ENCODE data around the gene SIX5. TPM values are rescaled to one million over a fixed set of nuclear protein-coding genes. Genes with fewer than 3 reads are reported as not detected.
"Not testable (repeated sequence)": the region's sequence is repeated elsewhere in the genome, so short reads cannot be mapped to it uniquely, and the experiment has no call there.

Gene SIX5
- total RNA-seq, 2 donors from 2014 or later = 9.2 to 12.6 TPM

DNA sequence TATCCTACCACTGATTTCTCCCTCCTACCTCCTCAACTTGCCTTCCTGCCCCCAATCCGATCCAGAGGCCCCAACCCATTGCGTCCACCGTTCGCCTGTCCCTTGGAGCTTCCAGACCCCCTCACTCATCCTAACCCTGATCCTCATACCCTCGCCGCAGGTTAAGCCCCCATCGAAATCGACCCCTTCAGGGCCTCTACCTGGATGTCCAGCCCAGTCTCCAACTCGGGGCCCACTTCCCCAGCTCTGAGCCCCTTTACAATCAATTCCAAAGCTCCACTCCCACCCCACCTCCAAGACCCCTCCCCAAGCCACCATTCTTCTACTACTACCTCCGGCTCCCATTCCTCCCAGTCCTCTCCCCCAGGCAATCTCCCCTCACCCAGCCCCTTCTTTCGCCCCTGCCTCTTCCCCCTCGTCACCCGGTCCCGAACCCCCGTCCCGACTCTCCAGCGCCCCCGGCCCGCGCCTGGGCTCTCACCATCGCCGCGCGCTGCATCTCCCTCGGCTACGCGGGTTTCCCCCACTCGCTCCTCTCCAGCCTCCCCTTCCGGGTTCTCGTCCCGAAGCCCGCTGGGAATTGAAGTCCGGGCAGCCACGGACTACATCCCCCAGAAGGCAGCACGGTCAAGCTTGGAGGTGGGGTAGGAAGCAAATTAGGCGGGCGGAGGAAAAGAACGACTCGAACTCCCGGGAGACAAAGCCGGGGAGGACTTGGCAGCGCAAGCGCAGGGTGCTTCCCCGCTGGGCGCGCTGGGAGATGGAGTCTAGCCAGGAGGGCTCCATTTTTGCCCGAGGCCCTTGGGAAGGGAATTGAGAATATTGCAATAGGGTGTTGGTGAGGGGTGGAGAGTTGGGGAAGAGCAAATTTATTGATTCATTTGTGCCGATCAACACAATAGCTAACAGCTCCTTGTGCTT is 38.4 kb downstream of the SIX5 start, which contains the start of gene FBXO46:
TSS of gene FBXO46 (minus strand) at position 529 of the 921 bp plus-strand sequence. CDS start 17,401 bp downstream, outside the sequence.
- intact Hi-C loops (cut with DNase I, micrococcal nuclease) = no loop called here
- ATAC-seq (peak; percentile 96), DNase-seq (peak; percentile 94 to 99)

DNA sequence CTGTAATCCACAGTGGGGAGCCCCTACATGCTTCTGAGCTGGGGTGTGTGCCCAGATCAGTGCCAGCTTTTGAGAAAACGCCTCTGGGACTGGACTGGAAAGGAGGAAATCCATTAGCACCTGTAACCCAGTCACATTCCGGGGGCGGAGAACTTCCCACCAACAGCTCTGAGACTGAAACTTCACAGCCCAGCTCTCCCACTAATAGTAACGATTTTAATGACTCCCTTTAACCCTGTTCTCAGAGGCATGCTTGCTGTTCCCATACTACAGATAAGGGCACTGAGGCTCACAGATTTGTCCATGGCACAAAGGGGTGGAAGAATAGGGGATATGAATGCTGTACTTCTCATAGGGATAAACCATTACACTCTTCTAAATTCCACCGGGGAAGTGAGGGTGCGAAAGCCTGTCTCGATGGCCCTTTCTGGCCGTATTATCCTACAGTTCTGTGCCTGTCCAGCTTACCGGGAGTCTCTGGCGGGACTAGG is 39.2 kb downstream of the SIX5 start:
- DNase-seq (peak; percentile 30 to 49), ATAC-seq (peak; percentile 14)
- intact Hi-C loops (cut with DNase I, micrococcal nuclease) = no loop called here

DNA sequence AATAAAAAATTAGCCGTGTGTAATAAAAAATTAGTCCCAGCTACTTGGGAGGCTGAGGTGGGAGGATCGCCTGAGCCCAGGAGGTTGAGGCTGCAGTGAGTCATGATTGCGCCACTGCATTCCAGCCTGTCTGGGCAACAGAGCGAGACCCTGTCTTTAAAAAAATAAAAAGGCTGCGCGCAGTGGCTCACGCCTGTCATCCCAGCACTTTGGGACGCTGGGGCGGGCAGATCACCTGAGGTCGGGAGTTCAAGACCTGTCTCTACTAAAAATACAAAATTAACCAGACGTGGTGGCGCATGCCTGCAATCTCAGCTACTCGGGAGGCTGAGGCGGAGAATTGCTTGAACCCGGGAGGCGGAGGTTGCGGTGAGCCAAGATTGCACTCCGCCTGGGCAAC is 40.4 kb downstream of the SIX5 start:
- ATAC-seq; intact Hi-C loops (cut with DNase I, micrococcal nuclease); DNase-seq: not testable (repeated sequence)

- intact Hi-C loops (cut with DNase I, micrococcal nuclease); ATAC-seq; DNase-seq: not testable (repeated sequence)
Observed at GRCh38 chr19:45720065-45720464, 49.0 kb downstream of the SIX5 start.

DNA sequence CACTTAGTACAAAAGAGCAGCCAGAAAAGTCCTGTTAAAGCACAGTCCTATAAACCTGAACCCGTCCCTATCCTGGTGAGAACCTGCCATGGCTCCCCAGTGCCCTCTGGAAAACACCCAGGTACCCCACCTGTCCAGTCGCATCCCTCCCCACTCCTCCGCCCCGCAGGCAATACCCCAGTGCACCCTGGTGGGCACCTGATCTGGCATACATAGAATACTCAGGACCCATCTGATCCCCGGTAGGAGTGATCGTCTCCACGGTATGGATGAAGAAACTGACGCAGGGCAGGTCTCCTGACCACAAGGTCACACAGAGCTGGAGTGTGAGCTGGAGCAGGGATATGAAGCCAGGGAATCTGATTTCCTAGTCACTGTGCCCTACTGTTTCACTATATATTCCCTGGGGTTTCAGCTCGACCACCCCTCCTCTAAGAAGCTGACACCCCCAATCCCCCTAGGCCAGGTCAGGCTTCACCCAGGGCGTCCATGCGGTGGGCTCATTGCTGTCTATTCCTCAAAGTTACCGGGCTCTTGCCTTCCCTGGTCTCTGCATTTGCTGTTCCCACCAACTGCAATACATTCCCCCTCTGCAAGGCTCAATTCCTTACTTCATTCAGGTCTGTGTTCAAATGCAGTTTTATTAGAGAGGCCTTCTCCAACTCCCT is 50.9 kb downstream of the SIX5 start:
- DNase-seq = peak in 1 of 2 donors; percentile 52
- intact Hi-C loops (cut with DNase I, micrococcal nuclease) = loop anchor here in 1 of 2 donors (10.0 kb wide), 1 partner anchor 47 kb away; the partner anchor contains the start of gene SIX5
- ATAC-seq = no peak

- intact Hi-C loops (cut with DNase I, micrococcal nuclease) = loop anchor here in 1 of 2 donors (10.0 kb wide), 1 partner anchor 47 kb away; the partner anchor contains the start of gene SIX5
- peak; percentile 84 for ATAC-seq
- DNase-seq = peak; percentile 98 to 99
Observed at GRCh38 chr19:45717131-45717982, 51.7 kb downstream of the SIX5 start.

- DNase-seq (peak in 1 of 2 donors; percentile 50), ATAC-seq (peak; percentile 21)
- intact Hi-C loops (cut with DNase I, micrococcal nuclease) = loop anchor here in 1 of 2 donors (10.0 kb wide), 1 partner anchor 48 kb away; the partner anchor contains the start of gene SIX5
Observed at GRCh38 chr19:45716359-45717130, 52.5 kb downstream of the SIX5 start.

DNA sequence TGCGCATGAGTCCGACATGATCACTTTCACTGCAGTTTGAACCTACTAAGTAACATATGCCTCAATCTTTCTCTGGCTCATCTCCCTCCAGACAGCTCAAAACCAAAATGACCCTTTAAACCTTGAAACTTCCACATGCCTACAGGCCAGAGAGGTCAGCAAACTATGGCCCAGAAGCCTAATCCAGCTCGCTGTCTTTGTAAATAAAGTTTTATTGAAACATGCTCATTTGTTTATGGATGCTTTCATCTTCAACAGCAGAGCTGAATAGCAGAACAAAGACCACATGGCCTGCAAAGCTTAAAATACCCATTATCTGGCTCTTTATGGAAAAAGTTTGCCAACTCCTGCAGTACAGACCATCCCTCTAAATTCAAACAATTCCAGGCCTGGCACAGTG is 53.9 kb downstream of the SIX5 start:
- intact Hi-C loops (cut with DNase I, micrococcal nuclease) = loop anchor here in 1 of 2 donors (10.0 kb wide), 1 partner anchor 50 kb away; the partner anchor contains the start of gene SIX5
- DNase-seq (no peak), ATAC-seq (no peak)

Other genes starting within 250 kb of the SIX5 start
- gene OPA3, start 184.4 kb downstream of the SIX5 start, total RNA-seq = 10 to 100 TPM; 12.9 to 14.0 TPM
- 1 to 10 TPM in 1 of 2 donors, under 1 TPM in 1; 0.59 to 1.5 TPM for gene GPR4, start 167.0 kb downstream of the SIX5 start, total RNA-seq
- gene EML2, start 129.9 kb downstream of the SIX5 start, total RNA-seq = 100 to 1,000 TPM; 105 TPM
- 10 to 100 TPM; 21.2 to 22.6 TPM for gene GIPR, start 101.0 kb downstream of the SIX5 start, total RNA-seq
- gene SNRPD2, start 77.3 kb downstream of the SIX5 start, total RNA-seq = 100 to 1,000 TPM; 205 to 223 TPM
- gene QPCTL, start 76.6 kb downstream of the SIX5 start, total RNA-seq = 10 to 100 TPM in 1 of 2 donors, 1 to 10 TPM in 1; 10.0 to 10.3 TPM
- gene FBXO46, start 38.4 kb downstream of the SIX5 start, total RNA-seq = 10 to 100 TPM; 27.3 to 28.0 TPM
- gene MEIOSIN, start 35.8 kb downstream of the SIX5 start, total RNA-seq = not detected
- 10 to 100 TPM; 28.4 to 38.2 TPM for gene DMPK, start 13.2 kb upstream of the SIX5 start, total RNA-seq
- gene DMWD, start 23.6 kb upstream of the SIX5 start, total RNA-seq = 10 to 100 TPM; 29.7 to 38.7 TPM
- gene RSPH6A, start 46.1 kb upstream of the SIX5 start, total RNA-seq = under 1 TPM; 0.14 to 0.27 TPM
- gene SYMPK, start 93.9 kb upstream of the SIX5 start, total RNA-seq = 10 to 100 TPM; 53.8 to 62.7 TPM
- 10 to 100 TPM; 31.5 to 53.7 TPM for gene FOXA3, start 95.1 kb upstream of the SIX5 start, total RNA-seq
- gene IRF2BP1, start 116.9 kb upstream of the SIX5 start, total RNA-seq = 10 to 100 TPM; 22.8 to 25.0 TPM
- 10 to 100 TPM; 10.4 to 11.9 TPM for gene MYPOP, start 133.4 kb upstream of the SIX5 start, total RNA-seq
- not detected for gene NANOS2, start 145.5 kb upstream of the SIX5 start, total RNA-seq
- 1 to 10 TPM in 1 of 2 donors, under 1 TPM in 1; 0.79 to 1.2 TPM for gene NOVA2, start 204.6 kb upstream of the SIX5 start, total RNA-seq
- 10 to 100 TPM; 16.4 to 20.6 TPM for gene CCDC61, start 226.2 kb upstream of the SIX5 start, total RNA-seq